Stimulated activated CD8-positive, alpha-beta memory T cell treated with anti-CD3 and anti-CD28 coated beads, Interleukin-12 subunit alpha, Interleukin-12 subunit beta, amount 100 ng/mL, for 1 hour (primary cell): ENCODE data around the gene CELSR1.
"Not testable (repeated sequence)": the region's sequence is repeated elsewhere in the genome, so short reads cannot be mapped to it uniquely, and the experiment has no call there.

ENCODE experiments used
- DNase-seq: peaks from one replicate; pipeline ENCODE4 v3.0.0-alpha.2; 2020; ENCODE audit warnings: low read depth

Gene CELSR1

GRCh38 chr22:46320166-46320710, 217.2 kb downstream of the CELSR1 start:
- no peak for DNase-seq

DNA sequence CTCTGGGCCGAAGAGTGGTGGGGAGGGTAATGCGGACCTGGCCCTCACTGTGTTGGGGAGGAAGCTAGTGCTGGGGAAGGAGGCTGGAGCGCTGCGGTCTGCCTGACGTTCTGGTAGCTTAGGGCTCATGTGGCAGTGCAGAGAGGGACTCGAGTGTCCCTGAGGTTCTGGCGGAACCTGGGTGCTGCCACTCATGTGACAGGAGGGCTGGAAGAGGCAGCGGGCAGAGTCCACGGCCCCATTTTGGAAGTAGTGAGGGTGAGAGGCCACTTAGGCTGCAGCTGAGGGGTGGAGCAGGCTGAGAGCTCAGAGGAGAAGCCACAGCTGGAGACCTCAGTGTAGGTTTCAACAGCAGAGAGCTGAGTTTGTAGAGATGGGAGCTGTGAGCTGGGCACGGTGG, 218.1 kb downstream of the CELSR1 start:
- DNase-seq: no peak

DNA sequence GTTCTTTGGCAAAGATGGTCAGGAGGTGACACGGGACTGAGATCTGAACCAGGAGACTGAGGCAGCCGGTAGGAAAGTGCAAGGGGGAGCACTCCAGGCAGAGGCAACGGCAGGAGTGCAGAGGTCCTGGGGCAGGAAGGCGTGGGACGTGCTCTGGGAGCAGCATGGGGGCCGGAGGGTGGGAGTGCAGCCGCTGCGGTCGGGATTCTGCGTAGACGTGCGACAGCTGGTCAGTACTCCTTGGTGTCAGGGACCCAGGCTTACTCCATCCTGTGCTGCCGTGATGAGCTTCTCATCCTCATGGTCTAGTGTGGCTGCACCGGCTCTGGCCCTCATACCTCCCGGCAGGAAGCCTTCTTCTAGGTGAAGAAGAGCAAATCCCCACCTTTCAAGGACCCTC, 218.8 kb downstream of the CELSR1 start:
- DNase-seq: no peak

GRCh38 chr22:46317646-46318045, 219.8 kb downstream of the CELSR1 start:
- DNase-seq: no peak

DNA sequence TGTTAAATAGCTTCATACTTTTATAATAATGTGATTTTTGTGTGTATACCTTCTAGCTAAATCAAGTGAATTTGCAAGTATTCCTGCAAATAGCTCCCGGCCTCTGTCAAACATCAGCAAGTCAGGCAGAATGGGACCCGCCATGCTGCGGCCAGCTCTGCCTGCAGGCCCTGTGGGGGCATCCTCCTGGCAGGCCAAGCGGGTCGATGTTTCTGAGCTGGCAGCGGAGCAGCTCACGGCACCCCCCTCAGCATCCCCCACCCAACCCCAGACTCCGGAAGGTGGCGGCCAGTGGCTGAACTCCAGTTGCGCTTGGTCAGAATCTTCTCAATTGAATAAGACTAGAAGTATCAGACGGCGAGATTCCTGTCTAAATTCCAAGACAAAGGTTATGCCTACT, 221.4 kb downstream of the CELSR1 start:
- DNase-seq: no peak

DNA sequence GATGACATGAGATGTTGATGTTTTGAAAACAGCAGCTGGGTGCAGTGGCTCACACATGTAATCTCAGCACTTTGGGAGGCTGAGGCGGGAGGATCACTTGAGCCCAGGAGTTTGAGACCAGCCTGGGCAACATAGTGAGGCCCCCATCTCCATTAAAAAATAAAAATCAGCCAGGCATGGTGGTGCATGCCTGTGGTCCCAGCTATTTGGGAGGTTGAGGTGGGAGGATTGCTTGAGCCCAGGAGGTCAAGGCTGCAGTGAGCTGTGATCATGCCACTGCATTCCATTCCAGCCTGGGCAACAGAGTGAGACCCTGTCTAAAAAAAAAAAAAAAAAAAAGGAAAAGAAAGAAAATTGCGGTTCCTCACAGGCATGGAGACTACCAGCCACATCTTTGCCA, 224.6 kb downstream of the CELSR1 start:
- DNase-seq: not testable (repeated sequence)

GRCh38 chr22:46312056-46312455, 225.4 kb downstream of the CELSR1 start:
- DNase-seq: no peak
